ENCODE data around the gene RPS2. TPM values are rescaled to one million over a fixed set of nuclear protein-coding genes. Genes with fewer than 3 reads are reported as not detected.

RPS2 gene
- total RNA-seq, 2 experiments from 2014 or later, result 2,564 to 2,882 TPM

DNA sequence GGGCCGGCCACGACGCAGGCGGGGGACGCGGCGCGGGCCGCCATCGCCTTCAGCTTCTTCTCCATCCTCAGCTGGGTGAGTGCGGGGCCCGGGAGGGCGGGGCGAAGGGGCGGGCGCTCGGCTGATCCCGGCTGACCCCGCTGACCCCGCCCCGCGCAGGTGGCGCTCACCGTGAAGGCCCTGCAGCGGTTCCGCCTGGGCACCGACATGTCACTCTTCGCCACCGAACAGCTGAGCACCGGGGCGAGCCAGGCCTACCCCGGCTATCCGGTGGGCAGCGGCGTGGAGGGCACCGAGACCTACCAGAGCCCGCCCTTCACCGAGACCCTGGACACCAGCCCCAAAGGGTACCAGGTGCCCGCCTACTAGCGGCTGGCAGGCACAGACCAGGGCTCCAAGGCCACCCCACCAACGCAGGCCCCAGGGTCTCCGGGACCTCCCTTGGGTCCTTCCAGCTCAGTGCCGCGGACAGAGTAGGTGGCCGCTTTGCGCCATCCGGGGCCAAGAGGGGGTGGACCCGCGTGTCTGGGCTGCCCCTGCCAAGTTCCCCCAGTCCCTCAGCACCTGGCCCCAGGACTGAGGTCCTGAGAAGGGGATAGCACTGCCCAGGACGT, 28.2 kb upstream of the RPS2 start:
- DNase-seq, result no peak
- H3K27me3 Mint-ChIP-seq, result peaks cover 21% of the 10 kb centered on the region

DNA sequence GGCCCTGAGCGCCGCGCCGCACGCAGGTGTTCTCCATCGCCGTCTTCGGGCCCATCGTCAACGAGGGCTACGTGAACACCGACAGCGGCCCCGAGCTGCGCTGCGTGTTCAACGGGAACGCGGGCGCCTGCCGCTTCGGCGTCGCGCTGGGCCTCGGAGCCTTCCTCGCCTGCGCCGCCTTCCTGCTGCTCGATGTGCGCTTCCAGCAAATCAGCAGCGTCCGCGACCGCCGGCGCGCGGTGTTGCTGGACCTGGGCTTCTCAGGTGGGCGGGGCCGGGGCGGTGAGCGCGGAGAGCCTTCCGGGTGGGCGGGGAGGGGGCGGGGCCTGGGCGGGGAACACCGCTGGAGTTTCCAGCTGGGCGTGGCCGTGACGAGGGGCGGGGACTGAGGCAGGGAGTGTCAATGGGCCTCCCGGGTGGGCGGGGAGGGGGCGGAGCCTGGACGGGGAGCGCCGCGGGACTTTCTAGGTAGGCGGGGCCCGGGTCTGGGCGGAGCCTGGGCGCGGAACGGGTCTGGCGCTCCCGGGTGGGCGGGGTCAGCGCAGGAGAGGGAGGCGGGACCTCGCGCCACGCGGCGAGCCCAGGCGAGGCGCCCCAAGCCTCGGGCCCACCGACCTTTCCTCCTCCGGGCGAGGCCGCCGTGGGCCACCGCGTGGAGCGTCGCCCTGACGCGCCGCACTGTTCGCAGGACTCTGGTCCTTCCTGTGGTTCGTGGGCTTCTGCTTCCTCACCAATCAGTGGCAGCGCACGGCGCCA, 27.5 kb upstream of the RPS2 start:
- CTCF ChIA-PET, result interaction anchor here (0.6 to 5.0 kb wide), 2 partner anchors 12 to 148 kb away, joined by 3 to 36 read pairs; no protein-coding TSS in a partner anchor
- H3K4me1 Mint-ChIP-seq, result peaks cover 26% of the 10 kb centered on the region
- peak overlapping the region; percentile 13 for H3K27ac Mint-ChIP-seq

More for the DNA sequence above, 28.2 kb upstream of the RPS2 start:
- H3K4me3 Mint-ChIP-seq, result no peak overlapping the region
- no peaks in the 10 kb centered on the region for H3K9me3 Mint-ChIP-seq
- no peak overlapping the region for H3K27ac Mint-ChIP-seq
- peaks cover 3% of the 10 kb centered on the region for H3K36me3 Mint-ChIP-seq (ENCODE audit: low read depth)
- CTCF ChIA-PET, result interaction anchor here (0.9 to 5.0 kb wide), 2 partner anchors 12 to 30 kb away, joined by 3 to 36 read pairs; no protein-coding TSS in a partner anchor
- H3K4me1 Mint-ChIP-seq, result peaks cover 26% of the 10 kb centered on the region
- POLR2A ChIA-PET, result interaction anchor here (1.4 kb wide), 1 partner anchor 163 kb away, joined by 3 read pairs; the partner anchor contains the start of gene TRAF7

DNA sequence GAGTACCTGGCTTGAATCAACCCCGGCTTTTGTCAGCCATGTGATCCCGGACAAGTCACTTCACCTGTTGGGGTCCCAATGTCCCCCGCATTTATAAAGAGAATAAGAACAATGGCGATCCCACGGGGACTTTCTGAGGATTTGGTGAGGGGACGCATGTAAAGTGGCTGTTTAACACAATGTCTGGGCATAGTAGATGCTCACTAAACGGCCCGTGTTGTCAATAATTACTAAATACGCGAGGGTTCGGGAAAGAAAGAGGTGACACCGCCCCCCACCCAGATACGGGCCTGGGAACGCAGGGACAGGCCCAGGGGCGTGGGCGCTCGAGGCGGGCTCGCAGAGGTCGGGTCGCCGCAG, 26.9 kb upstream of the RPS2 start:
- peaks cover 3% of the 10 kb centered on the region for H3K36me3 Mint-ChIP-seq (ENCODE audit: low read depth)
- no peak for DNase-seq
- H3K27me3 Mint-ChIP-seq, result peaks cover 21% of the 10 kb centered on the region
- peak overlapping the region; percentile 80 for H3K27ac Mint-ChIP-seq
- ChIA-PET POLR2A (interaction anchor here (0.6 to 1.4 kb wide), 2 partner anchors 149 to 164 kb away, joined by 3 read pairs; partner anchors contain the start of gene TRAF7), CTCF (interaction anchor here (0.6 to 5.0 kb wide), 3 partner anchors 12 to 149 kb away, joined by 3 to 36 read pairs (median 3); no protein-coding TSS in a partner anchor)
- no peaks in the 10 kb centered on the region for H3K9me3 Mint-ChIP-seq
- peaks cover 23% of the 10 kb centered on the region for H3K4me1 Mint-ChIP-seq
- peak overlapping the region; percentile 61 for H3K4me3 Mint-ChIP-seq

More for the DNA sequence above, 27.5 kb upstream of the RPS2 start:
- H3K36me3 Mint-ChIP-seq (ENCODE audit: low read depth), result no peaks in the 10 kb centered on the region
- DNase-seq, result peak; percentile 98
- peaks cover 21% of the 10 kb centered on the region for H3K27me3 Mint-ChIP-seq
- POLR2A ChIA-PET, result interaction anchor here (1.4 kb wide), 1 partner anchor 163 kb away, joined by 3 read pairs; the partner anchor contains the start of gene TRAF7
- no peaks in the 10 kb centered on the region for H3K9me3 Mint-ChIP-seq
- peak overlapping the region; percentile 40 for H3K4me3 Mint-ChIP-seq

DNA sequence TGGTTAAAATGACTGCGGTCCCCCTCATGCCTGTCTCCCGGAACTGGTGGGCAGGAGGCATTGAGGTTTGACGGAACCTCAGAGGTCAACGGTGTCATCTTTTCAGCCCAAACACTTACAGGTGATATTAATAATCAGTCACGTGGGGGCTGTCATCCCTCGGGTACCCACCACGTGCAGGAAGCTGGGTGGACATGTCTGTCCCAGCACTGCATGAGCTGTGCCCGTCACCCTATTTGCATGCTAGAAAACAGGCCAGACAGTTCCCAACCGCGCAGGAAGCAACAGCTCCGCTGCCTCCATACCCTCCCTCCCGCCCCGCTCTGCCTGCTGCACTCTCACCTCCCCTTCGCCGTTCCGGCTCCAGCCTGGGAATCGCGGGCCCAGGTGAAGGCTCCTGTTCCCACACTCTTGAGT, 26.5 kb upstream of the RPS2 start:
- Mint-ChIP-seq H3K9me3 (no peaks in the 10 kb centered on the region), H3K27ac (peak overlapping the region; percentile 80), H3K36me3 (ENCODE audit: low read depth) (peaks cover 4% of the 10 kb centered on the region), H3K27me3 (peaks cover 21% of the 10 kb centered on the region), H3K4me3 (peak overlapping the region; percentile 61), H3K4me1 (peaks cover 21% of the 10 kb centered on the region)
- DNase-seq, result peak; percentile 49
- POLR2A ChIA-PET, result interaction anchor here (0.6 to 1.4 kb wide), 2 partner anchors 149 to 164 kb away, joined by 3 read pairs; partner anchors contain the start of gene TRAF7
- CTCF ChIA-PET, result interaction anchor here (1.5 kb wide), 1 partner anchor 13 kb away, joined by 3 read pairs; no protein-coding TSS in a partner anchor

DNA sequence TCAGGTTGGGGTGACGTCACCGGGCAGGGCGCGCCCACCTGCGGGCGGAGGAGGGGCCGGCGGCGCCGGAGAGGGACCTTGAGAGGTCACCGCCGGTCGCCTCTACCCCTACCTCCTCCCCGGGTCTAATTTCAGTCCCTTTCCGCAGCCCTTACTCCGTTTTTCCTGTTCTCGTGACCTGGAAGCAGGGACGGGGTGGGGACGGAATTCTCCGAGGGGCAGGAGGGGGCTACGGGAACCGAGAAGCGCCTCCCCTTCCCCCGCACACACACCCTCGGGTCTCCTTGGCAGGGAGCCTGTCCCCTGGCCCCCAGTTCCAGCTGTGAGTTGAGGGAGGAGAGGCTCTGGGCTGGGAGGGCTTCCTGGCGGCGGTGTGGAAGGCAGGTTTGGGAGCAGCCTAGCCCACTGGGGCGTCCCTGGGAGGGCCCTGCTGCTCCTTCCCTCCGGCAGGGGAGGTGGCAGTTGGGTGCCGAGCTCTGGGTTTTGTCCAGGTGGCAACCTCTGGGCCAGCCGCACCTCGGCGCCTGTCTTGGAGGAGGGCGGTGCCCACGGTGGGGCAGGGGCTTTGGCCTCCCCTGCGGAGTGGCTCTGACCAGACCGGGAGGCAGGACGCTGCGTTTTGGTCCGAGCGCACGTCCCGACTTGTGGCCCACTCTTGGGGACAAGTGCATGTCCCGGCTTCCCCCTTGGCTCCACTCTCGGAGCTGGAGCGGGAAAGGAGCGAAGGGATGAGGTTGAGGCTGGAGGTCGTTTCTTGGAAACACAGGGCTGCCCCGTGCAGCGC, 25.9 kb upstream of the RPS2 start:
- peaks cover 4% of the 10 kb centered on the region for H3K36me3 Mint-ChIP-seq (ENCODE audit: low read depth)
- H3K9me3 Mint-ChIP-seq, result no peaks in the 10 kb centered on the region
- peak overlapping the region; percentile 80 for H3K27ac Mint-ChIP-seq
- H3K4me3 Mint-ChIP-seq, result peak overlapping the region; percentile 61
- DNase-seq, result no peak
- ChIA-PET POLR2A (no interaction called here), CTCF (interaction anchor here (1.5 kb wide), 1 partner anchor 13 kb away, joined by 3 read pairs; no protein-coding TSS in a partner anchor)
- H3K27me3 Mint-ChIP-seq, result peaks cover 21% of the 10 kb centered on the region
- H3K4me1 Mint-ChIP-seq, result peaks cover 20% of the 10 kb centered on the region

DNA sequence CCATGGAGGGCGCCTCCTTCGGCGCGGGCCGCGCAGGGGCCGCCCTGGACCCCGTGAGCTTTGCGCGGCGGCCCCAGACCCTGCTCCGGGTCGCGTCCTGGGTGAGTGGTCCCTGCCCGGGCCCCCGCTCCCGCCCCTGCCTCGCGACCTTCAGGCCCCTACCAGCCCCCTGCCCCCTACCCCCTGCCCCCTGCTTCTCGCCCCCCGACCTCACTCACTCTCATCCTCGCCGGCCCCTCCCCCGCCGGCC, 25.4 kb upstream of the RPS2 start:
- POLR2A ChIA-PET, result no interaction called here
- no peaks in the 10 kb centered on the region for H3K9me3 Mint-ChIP-seq

DNA sequence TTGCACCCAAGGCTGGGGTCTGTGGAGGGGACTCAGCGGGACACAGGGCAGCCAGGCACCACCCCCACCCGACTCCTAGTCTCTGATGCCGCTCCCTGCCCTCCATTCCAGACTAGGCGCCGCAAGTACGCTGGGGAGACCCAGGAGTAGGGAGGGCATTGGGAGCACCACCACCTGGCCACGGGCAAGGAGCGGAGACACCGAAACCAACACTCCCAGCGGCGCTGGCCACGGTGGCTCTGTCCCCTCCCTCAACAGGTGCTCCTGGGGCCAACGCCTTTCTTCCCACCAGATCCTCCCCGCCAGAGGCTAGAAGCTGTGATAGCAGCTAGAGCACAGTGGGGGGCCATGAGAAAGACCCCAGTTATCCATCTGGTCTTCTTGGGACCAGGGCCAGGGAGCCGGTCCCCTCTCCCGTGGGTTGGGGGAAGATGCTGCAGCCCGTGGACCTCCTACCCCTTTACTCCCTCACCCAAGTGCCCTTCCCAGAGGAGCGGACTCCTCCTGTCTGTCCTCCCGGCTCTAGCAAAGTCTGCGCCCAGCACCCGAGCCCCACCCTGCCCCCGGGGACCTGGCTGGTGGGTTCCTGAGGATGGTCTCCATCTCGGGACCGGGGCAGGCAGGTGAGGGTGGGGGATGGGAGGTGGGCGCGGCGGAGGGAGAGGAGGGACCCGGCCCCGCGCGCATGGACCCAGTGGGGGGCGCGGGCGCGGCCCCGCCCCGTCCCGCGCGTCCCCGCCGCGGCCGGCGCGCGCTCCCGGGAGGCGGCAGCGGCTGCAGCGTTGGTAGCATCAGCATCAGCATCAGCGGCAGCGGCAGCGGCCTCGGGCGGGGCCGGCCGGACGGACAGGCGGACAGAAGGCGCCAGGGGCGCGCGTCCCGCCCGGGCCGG, 24.8 kb upstream of the RPS2 start, which contains the start of gene SYNGR3:
SYNGR3 (plus strand) TSS at position 762 of the 892 bp plus-strand sequence. CDS start 133 bp downstream, outside the sequence.
- Mint-ChIP-seq H3K27ac (no peak within 1 kb of the TSS), H3K4me3 (peak within 1 kb of the TSS; percentile 61), H3K36me3 (ENCODE audit: low read depth) (peaks cover 4% of the 10 kb centered on the region), H3K27me3 (peaks cover 21% of the 10 kb centered on the region), H3K9me3 (no peaks in the 10 kb centered on the region), H3K4me1 (peaks cover 27% of the 10 kb centered on the region)
- no peak for DNase-seq
- CTCF ChIA-PET, result no interaction called here
- POLR2A ChIA-PET, result no interaction called here

More for the DNA sequence above, 25.4 kb upstream of the RPS2 start:
- Mint-ChIP-seq H3K36me3 (ENCODE audit: low read depth) (peaks cover 4% of the 10 kb centered on the region), H3K4me3 (no peak overlapping the region), H3K4me1 (peaks cover 23% of the 10 kb centered on the region), H3K27ac (no peak overlapping the region), H3K27me3 (peaks cover 21% of the 10 kb centered on the region)
- DNase-seq, result no peak
- CTCF ChIA-PET, result interaction anchor here (1.5 kb wide), 1 partner anchor 14 kb away, joined by 3 read pairs; no protein-coding TSS in a partner anchor

DNA sequence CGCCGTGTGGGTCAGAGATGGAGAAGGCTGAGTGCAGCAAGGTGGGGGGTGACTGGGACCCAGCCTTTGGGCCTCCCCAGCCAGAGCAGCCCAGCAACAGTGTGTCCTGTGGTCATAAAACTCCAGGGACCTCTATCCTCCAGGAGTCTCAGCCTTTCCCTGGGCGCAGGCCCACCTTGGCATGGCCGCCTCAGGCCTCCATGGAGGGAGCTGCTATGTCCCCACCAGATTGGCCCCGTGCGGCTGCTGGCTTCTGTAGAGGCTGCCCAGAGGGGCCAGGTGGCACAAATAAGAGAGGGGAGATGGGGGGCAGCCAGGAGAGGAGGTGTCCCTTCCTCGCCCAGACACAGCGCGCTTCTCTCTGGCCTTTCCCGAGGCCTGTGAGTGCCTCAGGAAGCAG, 22.6 kb upstream of the RPS2 start:
- DNase-seq, result no peak
- H3K9me3 Mint-ChIP-seq, result no peaks in the 10 kb centered on the region
- peaks cover 29% of the 10 kb centered on the region for H3K4me1 Mint-ChIP-seq
- H3K27me3 Mint-ChIP-seq, result peaks cover 32% of the 10 kb centered on the region
- POLR2A ChIA-PET, result no interaction called here
- no peak overlapping the region for H3K27ac Mint-ChIP-seq
- CTCF ChIA-PET, result interaction anchor here (0.6 to 1.5 kb wide), 2 partner anchors 17 to 920 kb away, joined by 3 to 4 read pairs; no protein-coding TSS in a partner anchor
- no peak overlapping the region for H3K4me3 Mint-ChIP-seq
- H3K36me3 Mint-ChIP-seq (ENCODE audit: low read depth), result peaks cover 4% of the 10 kb centered on the region

DNA sequence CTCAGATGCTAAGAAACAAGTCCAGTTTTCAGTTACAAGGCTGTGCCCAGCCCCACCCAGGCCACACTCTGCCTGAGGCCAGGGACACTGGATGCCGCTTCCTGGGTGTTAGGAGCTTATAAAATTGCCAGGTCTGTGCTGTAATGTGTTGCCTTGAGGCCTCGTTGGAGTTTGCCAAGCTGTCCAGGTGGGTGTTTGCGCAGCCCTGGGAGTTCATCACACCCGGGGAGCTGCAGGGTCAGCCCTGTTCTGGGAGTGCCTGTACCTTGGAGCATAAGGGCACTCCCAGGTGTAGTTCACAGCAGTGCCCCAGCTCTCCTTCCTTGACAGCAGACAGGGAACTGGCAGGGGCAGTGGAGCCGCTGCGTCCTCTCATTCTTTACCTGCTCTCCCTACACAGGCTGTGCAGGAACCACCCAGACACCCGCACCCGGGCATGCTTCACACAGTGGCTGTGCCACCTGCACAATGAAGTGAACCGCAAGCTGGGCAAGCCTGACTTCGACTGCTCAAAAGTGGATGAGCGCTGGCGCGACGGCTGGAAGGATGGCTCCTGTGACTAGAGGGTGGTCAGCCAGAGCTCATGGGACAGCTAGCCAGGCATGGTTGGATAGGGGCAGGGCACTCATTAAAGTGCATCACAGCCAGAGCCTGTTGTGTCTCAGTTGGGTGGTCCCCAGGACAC, 21.0 kb upstream of the RPS2 start:
- Mint-ChIP-seq H3K27ac (peak overlapping the region; percentile 74), H3K4me1 (peaks cover 21% of the 10 kb centered on the region), H3K27me3 (peaks cover 39% of the 10 kb centered on the region), H3K4me3 (peak overlapping the region; percentile 80), H3K36me3 (ENCODE audit: low read depth) (peaks cover 4% of the 10 kb centered on the region), H3K9me3 (no peaks in the 10 kb centered on the region)
- ChIA-PET POLR2A (no interaction called here), CTCF (interaction anchor here (1.3 kb wide), 1 partner anchor 18 kb away, joined by 3 read pairs; no protein-coding TSS in a partner anchor)
- no peak for DNase-seq

DNA sequence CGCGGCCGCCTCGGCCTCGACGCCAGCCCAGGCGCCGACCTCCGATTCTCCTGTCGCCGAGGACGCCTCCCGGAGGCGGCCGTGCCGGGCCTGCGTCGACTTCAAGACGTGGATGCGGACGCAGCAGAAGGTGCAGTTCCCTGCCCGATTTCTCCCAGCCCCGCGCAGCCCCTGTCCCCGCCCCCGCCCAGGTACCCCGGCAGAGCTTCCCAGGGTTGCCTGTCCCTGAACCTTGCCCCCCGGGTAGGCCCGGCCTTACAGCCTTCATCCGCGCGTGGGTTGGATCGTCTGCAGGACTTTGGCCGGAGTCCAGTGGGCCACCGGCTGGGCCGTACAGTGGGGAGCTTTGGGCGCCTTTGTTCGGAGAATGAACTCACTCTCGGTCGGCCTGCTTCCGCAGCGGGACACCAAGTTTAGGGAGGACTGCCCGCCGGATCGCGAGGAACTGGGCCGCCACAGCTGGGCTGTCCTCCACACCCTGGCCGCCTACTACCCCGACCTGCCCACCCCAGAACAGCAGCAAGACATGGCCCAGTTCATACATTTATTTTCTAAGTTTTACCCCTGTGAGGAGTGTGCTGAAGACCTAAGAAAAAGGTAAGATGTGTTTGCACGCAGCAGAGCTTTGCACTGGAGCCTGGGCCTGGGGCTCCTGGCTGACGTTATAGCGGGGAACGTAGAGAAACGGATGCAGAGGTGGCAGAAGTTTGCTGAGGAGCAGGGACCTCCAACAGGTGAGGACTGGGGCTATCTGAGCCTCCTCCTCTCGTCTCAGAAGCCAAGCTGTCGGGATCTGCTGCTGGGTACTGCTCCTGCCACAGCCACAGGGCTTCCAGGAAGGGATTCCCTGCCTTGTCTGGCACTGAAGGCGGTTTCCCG, 20.0 kb upstream of the RPS2 start:
- POLR2A ChIA-PET, result interaction anchor here (0.6 kb wide), 1 partner anchor 20 kb away, joined by 4 read pairs; the partner anchor contains the start of gene RPS2
- H3K36me3 Mint-ChIP-seq (ENCODE audit: low read depth), result peaks cover 4% of the 10 kb centered on the region
- H3K27ac Mint-ChIP-seq, result peak overlapping the region; percentile 74
- H3K4me1 Mint-ChIP-seq, result peaks cover 21% of the 10 kb centered on the region
- peak overlapping the region; percentile 80 for H3K4me3 Mint-ChIP-seq
- CTCF ChIA-PET, result interaction anchor here (1.0 to 1.4 kb wide), 3 partner anchors 10 to 20 kb away, joined by 3 to 7 read pairs (median 4); partner anchors contain the start of gene RPS2
- H3K27me3 Mint-ChIP-seq, result peaks cover 45% of the 10 kb centered on the region
- no peaks in the 10 kb centered on the region for H3K9me3 Mint-ChIP-seq
- no peak for DNase-seq
